Lung (tissue), 12 donors: ENCODE measurements around the gene ARL14EP. TPM values are rescaled to one million over a fixed set of nuclear protein-coding genes. Genes with fewer than 3 reads are reported as not detected.

ENCODE experiments used
- ATAC-seq: fragments of 200-7000 bp; cut with Tn5 transposase; one replicate; pipeline ENCODE4 v1.9.1; 2020; ENCODE audit warnings: moderate number of reproducible peaks; ENCODE audit not compliant: insufficient read depth, low FRiP score
- DNase-seq, 3 donors: peaks; one replicate each; pipeline ENCODE4 v3.0.0-alpha.2; 2013 to 2017
- H3K27ac ChIP-seq, 2 donors: one replicate each; pipeline ENCODE4 v1.5.1; 2013; ENCODE audit warnings: mild to moderate bottlenecking in 2 of 2, moderate library complexity in 2 of 2, control low read depth in 1 of 2, inconsistent platforms in 1 of 2, low read depth in 1 of 2, low read length in 1 of 2
- H3K27me3 ChIP-seq, 3 donors: one replicate each; pipeline ENCODE4 v1.5.1; 2013; ENCODE audit warnings: low read length in 2 of 3; ENCODE audit not compliant: control insufficient read depth in 3 of 3, insufficient read depth in 3 of 3
- H3K36me3 ChIP-seq, 4 donors: one replicate each; pipeline ENCODE4 v1.5.1; 2013; ENCODE audit warnings: low read length in 4 of 4, mild to moderate bottlenecking in 1 of 4, moderate library complexity in 1 of 4; ENCODE audit not compliant: control insufficient read depth in 4 of 4, insufficient read depth in 4 of 4
- H3K4me1 ChIP-seq, 5 donors: one replicate each; pipeline ENCODE4 v1.5.1; 2013; ENCODE audit warnings: low read length in 5 of 5, mild to moderate bottlenecking in 2 of 5, moderate library complexity in 1 of 5; ENCODE audit not compliant: control insufficient read depth in 5 of 5, insufficient read depth in 5 of 5
- H3K4me3 ChIP-seq: one replicate; pipeline ENCODE4 v1.5.1; 2013; ENCODE audit warnings: mild to moderate bottlenecking, control low read depth, moderate library complexity
- H3K9ac ChIP-seq, 2 donors: one replicate each; pipeline ENCODE4 v1.5.1; 2013; ENCODE audit warnings: low read length in 2 of 2, control low read depth in 1 of 2; ENCODE audit not compliant: insufficient read depth in 1 of 2
- H3K9me3 ChIP-seq, 4 donors: one replicate each; pipeline ENCODE4 v1.5.1; 2013; ENCODE audit warnings: low read length in 3 of 4, mild to moderate bottlenecking in 1 of 4, moderate library complexity in 1 of 4; ENCODE audit not compliant: control insufficient read depth in 4 of 4, insufficient read depth in 3 of 4
- WGBS, 2 donors: extraction: QIAGEN DNeasy Blood & Tissue Kit; methylation state at CpG; one replicate each; pipeline ENCODE4 v1.1.7; 2013; 5-methylcytosine and 5-hydroxymethylcytosine counted together
- polyA plus RNA-seq, 2 donors: library from polyadenylated mRNA; stranded (reverse); fragments of 200-250 nt; gene quantifications; one replicate each; pipeline ENCODE4 v1.2.1, GENCODE V29; 2013
- total RNA-seq, 2 donors: library from RNA; depleted of rRNA in 1 of 2; stranded (reverse); fragments of >200 nt in 1 of 2; gene quantifications; one replicate each; pipeline ENCODE4 v1.2.1, GENCODE V29; 2014 to 2021
- TF ChIP-seq, protein P1 (sequence below): IDR thresholded peaks from 2 replicates; pipeline ENCODE4 v1.5.1; 2012; ENCODE audit warnings: mild to moderate bottlenecking; ENCODE audit errors: control extremely low read depth, extremely low read depth
- donor health status: control.
- donor health status: control.
- donor health status: Bipolar disorder and iron deficiency.
- donor health status: healthy.
- donor health status: DM: yes; HTN: yes; CAD: no.

The ARL14EP gene
- total and polyA plus RNA-seq, 4 donors: 8.3 to 29.4 (median 13.0) TPM

GRCh38 chr11:30312243-30312642 lies 10.7 kb upstream of the ARL14EP start:
- Histone ChIP-seq H3K4me3 (no peak overlapping the region), H3K9ac (no peak overlapping the region), H3K9me3 (peaks cover 0 to 1% (median 0%) of the 10 kb centered on the region in 4 donors), H3K36me3 (no peaks in the 10 kb centered on the region), H3K4me1 (no peaks in the 10 kb centered on the region), H3K27ac (no peak overlapping the region), H3K27me3 (no peaks in the 10 kb centered on the region)
- DNase-seq: no peak
- 68 to 79% methylated on average over 1 of the region's 1 CpG for WGBS, 2 donors
- TF ChIP-seq, protein P1, sequence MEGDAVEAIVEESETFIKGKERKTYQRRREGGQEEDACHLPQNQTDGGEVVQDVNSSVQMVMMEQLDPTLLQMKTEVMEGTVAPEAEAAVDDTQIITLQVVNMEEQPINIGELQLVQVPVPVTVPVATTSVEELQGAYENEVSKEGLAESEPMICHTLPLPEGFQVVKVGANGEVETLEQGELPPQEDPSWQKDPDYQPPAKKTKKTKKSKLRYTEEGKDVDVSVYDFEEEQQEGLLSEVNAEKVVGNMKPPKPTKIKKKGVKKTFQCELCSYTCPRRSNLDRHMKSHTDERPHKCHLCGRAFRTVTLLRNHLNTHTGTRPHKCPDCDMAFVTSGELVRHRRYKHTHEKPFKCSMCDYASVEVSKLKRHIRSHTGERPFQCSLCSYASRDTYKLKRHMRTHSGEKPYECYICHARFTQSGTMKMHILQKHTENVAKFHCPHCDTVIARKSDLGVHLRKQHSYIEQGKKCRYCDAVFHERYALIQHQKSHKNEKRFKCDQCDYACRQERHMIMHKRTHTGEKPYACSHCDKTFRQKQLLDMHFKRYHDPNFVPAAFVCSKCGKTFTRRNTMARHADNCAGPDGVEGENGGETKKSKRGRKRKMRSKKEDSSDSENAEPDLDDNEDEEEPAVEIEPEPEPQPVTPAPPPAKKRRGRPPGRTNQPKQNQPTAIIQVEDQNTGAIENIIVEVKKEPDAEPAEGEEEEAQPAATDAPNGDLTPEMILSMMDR: no peak
- no peak for ATAC-seq

DNA sequence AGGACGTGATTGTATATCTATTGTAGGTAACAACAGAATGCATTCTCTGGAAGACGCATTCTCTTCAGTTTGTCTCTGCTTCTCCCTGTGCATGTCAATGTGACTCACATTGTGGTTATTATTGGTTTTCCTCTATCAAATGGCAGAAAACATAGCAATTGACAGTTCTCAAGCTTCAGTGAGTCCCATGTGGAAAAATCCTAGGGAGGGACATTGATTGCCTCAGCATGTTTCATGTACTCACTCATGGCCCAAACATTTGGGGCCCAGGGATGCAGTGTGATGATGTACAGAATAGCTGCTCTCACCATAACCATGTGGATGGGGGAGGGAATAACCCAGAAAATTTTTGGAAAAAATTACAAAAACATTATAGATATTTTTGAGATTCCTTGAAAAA lies 9.3 kb upstream of the ARL14EP start:
- Histone ChIP-seq H3K36me3 (no peaks in the 10 kb centered on the region), H3K27ac (no peak overlapping the region), H3K4me1 (no peaks in the 10 kb centered on the region), H3K27me3 (no peaks in the 10 kb centered on the region), H3K9ac (no peak overlapping the region), H3K9me3 (peaks cover 0 to 1% (median 0%) of the 10 kb centered on the region in 4 donors), H3K4me3 (no peak overlapping the region)
- no peak for ATAC-seq
- DNase-seq: no peak
- TF ChIP-seq, protein P1: no peak
- 87 to 94% methylated on average over 2 of the region's 2 CpGs for WGBS, 2 donors

DNA sequence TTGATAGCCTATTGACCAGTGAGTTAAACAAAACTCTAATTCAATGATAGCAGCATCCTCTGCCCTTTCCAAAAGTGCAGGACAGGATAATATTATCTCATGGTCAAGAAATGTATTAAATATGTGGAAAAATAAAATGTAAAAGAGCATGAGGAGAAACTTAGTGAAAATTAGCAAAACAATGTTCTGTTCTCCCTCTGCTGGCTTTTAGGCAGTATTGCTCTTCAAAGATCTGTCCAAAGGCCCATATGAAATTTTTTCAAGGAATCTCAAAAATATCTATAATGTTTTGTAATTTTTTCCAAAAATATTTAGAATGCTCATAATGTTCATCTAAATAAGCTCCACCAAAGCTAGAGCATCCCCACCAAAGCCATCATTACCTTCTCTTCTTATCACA lies 8.3 kb upstream of the ARL14EP start:
- Histone ChIP-seq H3K9ac (no peak overlapping the region), H3K4me1 (no peaks in the 10 kb centered on the region), H3K27me3 (no peaks in the 10 kb centered on the region), H3K9me3 (peaks cover 0 to 1% (median 0%) of the 10 kb centered on the region in 4 donors), H3K4me3 (no peak overlapping the region), H3K36me3 (no peaks in the 10 kb centered on the region), H3K27ac (no peak overlapping the region)
- TF ChIP-seq, protein P1: no peak
- peak in 1 of 3 donors; percentile 23 for DNase-seq
- ATAC-seq: no peak

- Histone ChIP-seq H3K4me3 (no peak overlapping the region), H3K9ac (no peak overlapping the region), H3K4me1 (no peaks in the 10 kb centered on the region), H3K36me3 (no peaks in the 10 kb centered on the region), H3K27ac (no peak overlapping the region), H3K27me3 (no peaks in the 10 kb centered on the region), H3K9me3 (no peaks in the 10 kb centered on the region)
- WGBS, 2 donors: 85 to 94% methylated on average over 1 of the region's 1 CpG
- ATAC-seq (no peak), DNase-seq (no peak)
- TF ChIP-seq, protein P1: no peak
These were observed 6.7 kb upstream of the ARL14EP start for GRCh38 chr11:30316237-30316636.
